CD4-positive, alpha-beta T cell treated with Interleukin-17A for 1 hour (primary cell): ENCODE results near the gene MYH9.

Experiments
- DNase-seq: peaks from one replicate; pipeline ENCODE4 v3.0.0-alpha.2; 2020

The MYH9 gene

GRCh38 chr22:36239401-36240171, 148.2 kb downstream of the MYH9 start, which contains the start of gene APOL2:
Gene APOL2 (minus strand): TSS chr22:36239527. CDS start chr22:36233162, 6,365 bp downstream.
- peak; percentile 89 for DNase-seq

GRCh38 chr22:36239150-36239400, 148.7 kb downstream of the MYH9 start:
- no peak for DNase-seq

GRCh38 chr22:36238373-36239149, 149.2 kb downstream of the MYH9 start:
- no peak for DNase-seq

- peak; percentile 44 for DNase-seq
Measured at GRCh38 chr22:36237462-36238372, 150.1 kb downstream of the MYH9 start.

GRCh38 chr22:36236388-36237319, 151.1 kb downstream of the MYH9 start:
- DNase-seq = no peak

- no peak for DNase-seq
Measured at GRCh38 chr22:36235585-36235984, 152.2 kb downstream of the MYH9 start.

- DNase-seq = no peak
Measured at GRCh38 chr22:36234919-36235318, 152.8 kb downstream of the MYH9 start.

- no peak for DNase-seq
Measured at GRCh38 chr22:36234213-36234612, 153.6 kb downstream of the MYH9 start.

GRCh38 chr22:36233796-36234195, 154.0 kb downstream of the MYH9 start:
- DNase-seq = no peak

GRCh38 chr22:36232715-36233401, 154.9 kb downstream of the MYH9 start:
- no peak for DNase-seq
